GM19397 (cell line): Measurements from ENCODE around the gene EFNA5.
"Not testable (repeated sequence)": the region's sequence is repeated elsewhere in the genome, so short reads cannot be mapped to it uniquely, and the experiment has no call there.

ENCODE experiments used
- ATAC-seq: cut with Tn5 transposase; IDR thresholded peaks from one replicate; pipeline ENCODE4 v1.9.1; 2021; ENCODE audit warnings: mild to moderate bottlenecking, moderate library complexity; ENCODE audit not compliant: unreplicated experiment

Gene EFNA5

DNA sequence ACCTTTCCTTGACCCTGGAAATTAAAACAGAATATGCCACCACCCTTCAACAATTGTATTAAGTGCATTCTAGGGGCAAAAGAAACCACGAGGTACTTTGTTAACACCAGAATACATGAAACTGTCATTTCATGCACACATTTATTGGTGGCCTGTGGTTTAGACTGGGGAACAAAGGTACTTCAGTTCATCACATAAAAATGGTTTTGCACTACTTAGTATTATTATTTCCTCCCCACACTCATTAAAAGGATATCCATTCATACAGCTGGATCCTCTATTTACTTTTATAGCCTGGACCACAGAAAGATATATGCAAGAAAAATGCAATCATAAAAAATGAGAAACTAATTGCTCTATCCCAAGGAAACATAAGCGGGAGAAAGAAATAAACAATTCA, 230.9 kb downstream of the EFNA5 start:
- ATAC-seq: no peak

GRCh38 chr5:107437986-107438510, 232.7 kb downstream of the EFNA5 start:
- no peak for ATAC-seq

DNA sequence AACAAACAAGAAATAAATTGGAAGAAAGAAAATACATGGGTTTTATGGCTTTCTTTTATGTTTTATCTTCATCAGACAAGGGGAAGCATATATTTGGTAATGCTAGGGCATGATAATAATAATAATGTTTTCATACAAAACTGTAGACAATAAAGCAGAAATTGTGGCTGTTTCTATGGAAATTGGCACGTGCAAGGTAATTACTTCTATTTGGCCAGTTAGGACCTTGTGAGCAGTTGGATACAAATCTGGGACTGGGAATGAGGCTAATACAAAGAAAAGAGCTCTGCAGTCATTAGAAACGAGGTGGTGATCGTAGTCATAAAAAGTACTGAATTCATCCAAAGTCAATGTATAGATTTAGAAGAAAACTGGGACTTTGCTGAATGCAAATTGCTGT, 233.6 kb downstream of the EFNA5 start:
- ATAC-seq: no peak

DNA sequence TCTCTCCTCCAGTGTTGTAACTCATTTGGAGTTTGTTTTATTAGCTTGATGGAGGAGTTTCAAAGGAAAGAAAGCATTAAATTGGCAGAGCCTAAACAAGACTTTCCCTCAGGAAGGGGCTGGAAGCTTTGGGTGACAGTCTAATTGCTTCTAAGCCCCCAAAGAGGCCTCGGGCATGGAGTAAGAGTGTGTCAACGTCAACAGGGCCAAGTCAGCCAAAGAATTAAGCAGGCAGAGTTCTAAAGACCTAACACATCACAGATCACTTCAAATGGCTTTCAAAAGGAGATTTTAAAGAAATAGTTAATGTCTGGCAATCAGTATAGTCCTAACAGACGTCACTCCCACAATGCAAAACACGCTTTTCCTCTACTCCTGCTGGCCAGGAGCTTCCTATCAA, 234.5 kb downstream of the EFNA5 start:
- no peak for ATAC-seq

DNA sequence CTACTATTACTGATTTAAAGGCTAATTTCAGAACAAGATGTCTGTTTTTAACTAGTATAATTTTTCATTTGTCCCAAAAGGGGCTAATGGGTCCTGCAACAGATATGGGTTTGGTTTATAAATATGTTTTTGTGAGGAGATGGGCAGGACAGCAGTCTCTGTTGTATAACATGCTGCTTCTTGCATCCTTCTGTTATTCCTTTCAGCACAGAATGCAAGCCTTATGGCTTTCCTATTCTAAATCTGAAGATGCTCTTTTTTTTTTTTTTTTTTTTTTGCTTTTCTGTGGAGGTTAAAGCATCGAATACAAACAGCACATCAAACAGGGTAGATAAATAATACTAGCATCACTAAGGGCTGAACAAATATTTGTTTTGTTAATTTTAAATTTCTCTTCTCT, 235.7 kb downstream of the EFNA5 start:
- no peak for ATAC-seq

DNA sequence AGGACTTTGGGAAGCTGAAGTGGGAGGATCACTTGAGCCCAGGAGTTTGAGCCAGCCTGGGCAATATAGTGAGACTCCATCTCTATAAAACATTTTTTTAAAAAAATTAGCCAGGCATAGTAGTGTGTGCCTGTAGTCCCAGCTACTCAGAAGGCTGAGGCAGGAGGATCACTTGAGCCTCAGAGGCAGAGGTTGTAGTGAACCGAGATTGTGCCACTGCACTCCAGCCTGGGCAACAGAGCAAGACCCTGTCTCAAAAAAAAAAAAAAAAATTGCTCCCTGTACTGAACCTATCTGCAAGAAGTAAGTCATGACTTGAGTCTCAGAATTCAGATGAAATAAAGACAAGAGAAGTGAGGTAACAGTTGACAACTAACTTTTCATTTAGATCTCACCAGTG, 237.1 kb downstream of the EFNA5 start:
- ATAC-seq: not testable (repeated sequence)

GRCh38 chr5:107431998-107432397, 238.7 kb downstream of the EFNA5 start:
- no peak for ATAC-seq

DNA sequence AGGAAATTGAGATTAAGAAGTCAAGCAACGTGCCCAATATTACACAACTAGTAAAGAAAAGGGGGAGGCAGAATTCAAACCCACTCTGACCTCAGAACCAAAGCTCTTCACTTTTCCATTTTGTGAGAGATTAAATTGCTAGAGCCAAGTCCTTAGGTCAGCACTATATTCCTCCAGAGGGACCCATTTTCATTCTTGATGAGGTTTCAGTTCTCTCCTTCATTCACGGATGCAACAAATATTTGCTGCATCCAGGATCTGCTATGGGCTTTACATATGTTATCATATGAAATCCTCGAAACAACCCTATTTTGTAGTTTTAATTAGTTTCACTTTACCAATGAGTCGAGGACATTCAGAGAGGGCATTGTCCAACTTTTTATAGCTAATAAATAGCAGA, 239.2 kb downstream of the EFNA5 start:
- ATAC-seq: no peak

DNA sequence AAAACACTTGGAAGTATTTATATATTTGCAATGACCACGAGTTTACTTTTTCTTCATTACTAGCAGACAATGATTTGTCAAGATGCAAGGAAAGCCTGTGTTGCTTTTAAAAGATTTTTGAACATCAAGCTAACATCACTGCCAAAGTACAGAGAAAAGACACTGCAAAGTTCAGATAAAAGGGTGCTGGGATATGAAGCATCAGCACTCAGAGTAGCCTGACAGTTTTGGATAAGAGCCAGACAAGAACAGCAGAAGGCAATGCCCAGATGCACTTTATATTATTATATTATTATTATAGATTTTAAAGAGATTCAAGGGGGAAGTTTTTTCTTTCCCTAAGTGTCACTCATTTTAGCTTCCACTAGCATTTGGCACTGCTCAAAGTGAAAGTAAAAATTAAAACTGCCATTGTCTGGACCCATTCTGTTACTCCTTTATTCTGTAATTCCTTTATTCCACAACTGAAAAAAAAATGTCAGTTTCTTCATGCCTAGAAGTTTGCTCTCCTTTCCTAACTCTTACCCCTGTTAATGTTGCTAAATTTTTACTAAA, 240.6 kb downstream of the EFNA5 start:
- ATAC-seq: no peak

DNA sequence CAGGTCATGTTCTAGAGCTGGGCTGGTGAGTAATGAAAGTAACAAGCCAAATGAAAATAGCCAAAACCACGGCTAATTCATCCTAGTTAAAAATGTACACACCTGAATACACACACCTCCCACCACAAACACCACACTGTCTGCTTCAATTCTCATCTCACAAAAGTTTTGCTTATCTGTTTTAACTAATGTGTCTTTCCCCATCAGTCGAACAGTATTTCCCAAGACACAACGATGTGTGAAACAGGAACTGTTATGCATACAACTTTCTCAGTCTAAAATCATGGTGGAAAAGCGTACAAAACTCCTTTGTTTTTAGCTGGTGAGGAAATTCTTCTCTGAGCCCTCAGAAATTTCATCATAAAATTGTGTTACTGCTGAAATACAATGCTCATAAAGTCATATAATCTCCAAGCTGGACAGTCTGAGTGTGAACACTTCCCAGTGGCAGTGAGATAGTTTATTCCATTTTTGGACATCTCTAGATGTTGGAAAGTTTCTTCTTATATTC, 242.4 kb downstream of the EFNA5 start:
- ATAC-seq: no peak

GRCh38 chr5:107426872-107427271, 243.9 kb downstream of the EFNA5 start:
- ATAC-seq: no peak

- no peak for ATAC-seq
Measured at GRCh38 chr5:107426209-107426608, 244.5 kb downstream of the EFNA5 start.

GRCh38 chr5:107425541-107426031, 245.2 kb downstream of the EFNA5 start:
- no peak for ATAC-seq

DNA sequence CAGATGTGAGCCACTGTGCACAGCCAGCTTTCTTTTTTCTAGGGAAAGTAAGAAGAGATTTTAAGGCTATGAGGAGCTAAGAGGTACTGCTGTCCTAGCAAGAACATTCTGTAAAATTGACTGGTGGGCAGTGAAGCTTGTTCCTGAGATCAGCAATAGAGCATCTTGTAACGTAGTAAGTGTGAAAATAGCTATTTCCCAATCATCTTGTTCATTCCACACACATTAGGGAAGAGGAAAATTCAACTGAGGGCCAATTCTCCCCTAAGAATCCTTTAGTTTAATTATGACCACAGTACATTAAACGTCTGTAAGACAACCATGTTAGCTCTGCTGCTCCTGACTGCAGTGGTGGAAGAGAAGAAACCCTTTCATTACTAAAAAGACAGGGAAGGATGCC, 246.2 kb downstream of the EFNA5 start:
- ATAC-seq: no peak

DNA sequence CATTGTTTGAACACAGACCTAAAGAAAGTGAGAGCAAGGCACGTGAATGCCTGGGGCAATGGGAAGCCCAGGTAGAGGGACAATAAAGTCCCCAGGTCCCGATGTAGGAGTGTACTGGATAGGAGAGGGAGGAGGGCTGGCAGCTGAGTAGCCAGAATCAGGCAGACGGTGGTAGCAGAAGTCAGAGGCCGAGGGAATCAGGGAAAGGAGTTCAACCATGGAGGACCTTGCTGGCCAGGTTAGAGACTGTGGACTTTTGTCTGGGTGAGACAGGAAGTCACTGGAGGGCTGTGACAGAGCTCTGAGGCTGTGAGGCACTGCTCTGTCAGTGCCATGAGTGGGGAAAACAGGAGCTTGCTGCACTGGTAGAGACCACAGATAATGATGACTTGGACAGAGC, 248.2 kb downstream of the EFNA5 start:
- ATAC-seq: no peak

GRCh38 chr5:107419498-107419897, 251.2 kb downstream of the EFNA5 start:
- no peak for ATAC-seq

- no peak for ATAC-seq
Measured at GRCh38 chr5:107418902-107419301, 251.8 kb downstream of the EFNA5 start.

- no peak for ATAC-seq
Measured at GRCh38 chr5:107418071-107418470, 252.7 kb downstream of the EFNA5 start.

GRCh38 chr5:107415762-107416161, 255.0 kb downstream of the EFNA5 start:
- no peak for ATAC-seq

- ATAC-seq: no peak
Measured at GRCh38 chr5:107414802-107415201, 255.9 kb downstream of the EFNA5 start.

GRCh38 chr5:107413754-107414153, 257.0 kb downstream of the EFNA5 start:
- ATAC-seq: no peak

- ATAC-seq: no peak
Measured at GRCh38 chr5:107408564-107408963, 262.2 kb downstream of the EFNA5 start.

GRCh38 chr5:107407713-107408298, 262.9 kb downstream of the EFNA5 start:
- no peak for ATAC-seq
